Astrocyte (in vitro differentiated cells and primary cell): Measurements from ENCODE around the gene LRRC52. TPM values are rescaled to one million over a fixed set of nuclear protein-coding genes. Genes with fewer than 3 reads are reported as not detected.

Experiments used
- DNase-seq: peaks from one replicate; pipeline ENCODE4 v3.0.0-alpha.2; 2010; ENCODE audit warnings: low read depth
- FAIRE-seq: peaks from 2 replicates; lab custom pipeline; 2011; peaks lifted over from hg19 to GRCh38; lab: Jason Lieb, UNC
- H2AFZ ChIP-seq: 2 replicates; pipeline ENCODE4 v1.6.0; 2012; ENCODE audit warnings: low read depth, low read length, inconsistent platforms
- H3K27ac ChIP-seq: 2 replicates; pipeline ENCODE4 v1.5.1; 2011; ENCODE audit warnings: low read depth, low read length, inconsistent platforms
- H3K27me3 ChIP-seq: 2 replicates; pipeline ENCODE4 v1.6.0; 2011; ENCODE audit warnings: low read length, inconsistent platforms; ENCODE audit not compliant: insufficient read depth
- H3K36me3 ChIP-seq: 2 replicates; pipeline ENCODE4 v1.5.1; 2011; ENCODE audit warnings: low read length, inconsistent platforms; ENCODE audit not compliant: insufficient read depth
- H3K4me1 ChIP-seq: 2 replicates; pipeline ENCODE4 v1.5.1; 2011; ENCODE audit warnings: low read length, inconsistent platforms; ENCODE audit not compliant: insufficient read depth
- H3K4me2 ChIP-seq: 2 replicates; pipeline ENCODE4 v1.6.0; 2012; ENCODE audit warnings: low read length, inconsistent platforms
- H3K4me3 ChIP-seq: 2 replicates; pipeline ENCODE4 v1.5.1; 2011; ENCODE audit warnings: low read depth, mild to moderate bottlenecking, low read length, inconsistent platforms; ENCODE audit not compliant: insufficient read depth
- H3K79me2 ChIP-seq: 2 replicates; pipeline ENCODE4 v1.6.0; 2012; ENCODE audit warnings: mild to moderate bottlenecking, low read length, inconsistent platforms; ENCODE audit not compliant: insufficient read depth
- H3K9ac ChIP-seq: 2 replicates; pipeline ENCODE4 v1.6.0; 2012; ENCODE audit warnings: mild to moderate bottlenecking, low read length, inconsistent platforms
- H3K9me3 ChIP-seq: 2 replicates; pipeline ENCODE4 v1.5.1; 2012; ENCODE audit warnings: low read depth, mild to moderate bottlenecking, low read length, inconsistent platforms; ENCODE audit not compliant: insufficient read depth
- H4K20me1 ChIP-seq: 2 replicates; pipeline ENCODE4 v1.6.0; 2012; ENCODE audit warnings: low read length, inconsistent platforms; ENCODE audit not compliant: insufficient read depth
- H3K27ac Mint-ChIP-seq: one replicate; pipeline ENCODE4 v1.8.0; 2021; ENCODE audit warnings: mild to moderate bottlenecking, mixed read lengths; ENCODE audit not compliant: unreplicated experiment
- H3K27me3 Mint-ChIP-seq: one replicate; pipeline ENCODE4 v1.8.0; 2021; ENCODE audit warnings: low read depth, mixed read lengths; ENCODE audit not compliant: unreplicated experiment
- H3K36me3 Mint-ChIP-seq: one replicate; pipeline ENCODE4 v1.8.0; 2021; ENCODE audit warnings: low read depth, mixed read lengths; ENCODE audit not compliant: unreplicated experiment
- H3K4me1 Mint-ChIP-seq: one replicate; pipeline ENCODE4 v1.8.0; 2021; ENCODE audit warnings: low read depth, mixed read lengths; ENCODE audit not compliant: unreplicated experiment
- H3K4me3 Mint-ChIP-seq: one replicate; pipeline ENCODE4 v1.8.0; 2021; ENCODE audit warnings: mild to moderate bottlenecking, moderate library complexity, mixed read lengths; ENCODE audit not compliant: unreplicated experiment
- H3K9me3 Mint-ChIP-seq: one replicate; pipeline ENCODE4 v1.8.0; 2021; ENCODE audit warnings: mild to moderate bottlenecking, mixed read lengths; ENCODE audit not compliant: unreplicated experiment
- EZH2 ChIP-seq: IDR thresholded peaks from 2 replicates; pipeline ENCODE4 v1.6.1; 2012; ENCODE audit warnings: mild to moderate bottlenecking, low read length, inconsistent platforms; ENCODE audit not compliant: insufficient read depth
- total RNA-seq: library from RNA; stranded (reverse); gene quantifications from 2 replicates; pipeline ENCODE4 v1.2.1, GENCODE V29; 2021
- TF ChIP-seq, protein P1 (sequence below): IDR thresholded peaks from 2 replicates; pipeline ENCODE4 v1.5.1; 2011; ENCODE audit warnings: low read depth, mild to moderate bottlenecking, inconsistent platforms, low read length, moderate library complexity; ENCODE audit not compliant: insufficient read depth

LRRC52 gene
- total RNA-seq, 1 donor from 2014 or later = not detected

DNA sequence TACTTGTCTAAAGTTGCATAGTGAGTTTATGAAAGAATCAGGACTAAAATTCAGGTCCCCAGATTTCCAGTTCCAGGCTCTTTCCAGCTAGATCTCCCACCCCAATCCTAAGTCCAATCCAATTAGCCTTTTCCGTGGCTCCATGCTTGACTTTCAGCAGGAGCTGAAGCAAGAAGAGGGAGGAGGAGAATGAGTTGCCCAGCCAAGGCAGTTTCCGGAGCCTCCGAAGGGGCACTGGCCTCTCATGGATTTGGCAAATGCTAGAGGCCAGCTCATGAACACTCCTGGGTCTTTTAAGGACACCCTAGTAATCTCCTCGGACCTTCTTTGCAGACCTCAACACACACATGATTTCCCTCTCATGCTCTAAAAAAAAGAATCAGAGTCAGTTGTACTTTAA, 10.5 kb upstream of the LRRC52 start:
- no peak for DNase-seq
- Mint-ChIP-seq H3K27ac (no peak overlapping the region), H3K9me3 (peaks cover 1% of the 10 kb centered on the region), H3K27me3 (peaks cover 70% of the 10 kb centered on the region), H3K4me3 (no peak overlapping the region), H3K36me3 (no peaks in the 10 kb centered on the region), H3K4me1 (peaks cover 5% of the 10 kb centered on the region)
- H3K4me2 ChIP-seq = no peak overlapping the region
- H3K27ac ChIP-seq = no peak overlapping the region
- H3K9me3 ChIP-seq = no peaks in the 10 kb centered on the region
- TF ChIP-seq, protein P1, sequence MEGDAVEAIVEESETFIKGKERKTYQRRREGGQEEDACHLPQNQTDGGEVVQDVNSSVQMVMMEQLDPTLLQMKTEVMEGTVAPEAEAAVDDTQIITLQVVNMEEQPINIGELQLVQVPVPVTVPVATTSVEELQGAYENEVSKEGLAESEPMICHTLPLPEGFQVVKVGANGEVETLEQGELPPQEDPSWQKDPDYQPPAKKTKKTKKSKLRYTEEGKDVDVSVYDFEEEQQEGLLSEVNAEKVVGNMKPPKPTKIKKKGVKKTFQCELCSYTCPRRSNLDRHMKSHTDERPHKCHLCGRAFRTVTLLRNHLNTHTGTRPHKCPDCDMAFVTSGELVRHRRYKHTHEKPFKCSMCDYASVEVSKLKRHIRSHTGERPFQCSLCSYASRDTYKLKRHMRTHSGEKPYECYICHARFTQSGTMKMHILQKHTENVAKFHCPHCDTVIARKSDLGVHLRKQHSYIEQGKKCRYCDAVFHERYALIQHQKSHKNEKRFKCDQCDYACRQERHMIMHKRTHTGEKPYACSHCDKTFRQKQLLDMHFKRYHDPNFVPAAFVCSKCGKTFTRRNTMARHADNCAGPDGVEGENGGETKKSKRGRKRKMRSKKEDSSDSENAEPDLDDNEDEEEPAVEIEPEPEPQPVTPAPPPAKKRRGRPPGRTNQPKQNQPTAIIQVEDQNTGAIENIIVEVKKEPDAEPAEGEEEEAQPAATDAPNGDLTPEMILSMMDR = no peak
- no peak for TF ChIP-seq EZH2
- no peak overlapping the region for H3K4me3 ChIP-seq
- H3K79me2 ChIP-seq = no peaks in the 10 kb centered on the region
- no peaks in the 10 kb centered on the region for H3K27me3 ChIP-seq
- no peaks in the 10 kb centered on the region for H4K20me1 ChIP-seq
- no peak overlapping the region for H3K9ac ChIP-seq
- no peak for FAIRE-seq
- no peaks in the 10 kb centered on the region for H3K4me1 ChIP-seq
- H3K36me3 ChIP-seq = no peaks in the 10 kb centered on the region
- H2AFZ ChIP-seq = no peak overlapping the region

DNA sequence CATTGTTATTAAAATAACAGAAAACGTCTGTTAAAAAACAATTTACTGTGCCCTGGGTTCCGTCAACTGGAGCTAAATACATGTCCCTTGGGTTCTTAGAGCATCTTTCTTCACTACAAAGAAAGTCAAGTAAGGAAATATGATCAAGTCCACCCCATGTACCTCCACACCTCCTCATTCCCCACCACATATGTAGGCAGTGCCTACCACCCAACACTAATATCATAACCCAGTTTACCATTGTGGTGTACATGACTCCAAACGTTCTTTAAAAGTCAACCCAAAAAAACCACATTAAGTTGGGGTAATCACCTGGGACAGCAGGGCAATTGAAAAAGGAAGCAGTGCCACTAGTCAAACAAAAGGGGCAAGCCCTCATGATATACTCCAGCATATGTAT, 7.8 kb upstream of the LRRC52 start:
- Mint-ChIP-seq H3K9me3 (peaks cover 1% of the 10 kb centered on the region), H3K27me3 (peaks cover 76% of the 10 kb centered on the region), H3K4me3 (no peak overlapping the region), H3K4me1 (peaks cover 5% of the 10 kb centered on the region), H3K36me3 (no peaks in the 10 kb centered on the region), H3K27ac (no peak overlapping the region)
- Histone ChIP-seq H4K20me1 (no peaks in the 10 kb centered on the region), H3K4me2 (no peak overlapping the region), H3K9me3 (no peaks in the 10 kb centered on the region), H3K27ac (no peak overlapping the region), H3K79me2 (no peaks in the 10 kb centered on the region), H3K36me3 (no peaks in the 10 kb centered on the region), H3K9ac (no peak overlapping the region), H2AFZ (no peak overlapping the region), H3K27me3 (no peaks in the 10 kb centered on the region), H3K4me1 (no peaks in the 10 kb centered on the region), H3K4me3 (no peak overlapping the region)
- no peak for FAIRE-seq
- TF ChIP-seq, protein P1 = no peak
- no peak for TF ChIP-seq EZH2
- no peak for DNase-seq

DNA sequence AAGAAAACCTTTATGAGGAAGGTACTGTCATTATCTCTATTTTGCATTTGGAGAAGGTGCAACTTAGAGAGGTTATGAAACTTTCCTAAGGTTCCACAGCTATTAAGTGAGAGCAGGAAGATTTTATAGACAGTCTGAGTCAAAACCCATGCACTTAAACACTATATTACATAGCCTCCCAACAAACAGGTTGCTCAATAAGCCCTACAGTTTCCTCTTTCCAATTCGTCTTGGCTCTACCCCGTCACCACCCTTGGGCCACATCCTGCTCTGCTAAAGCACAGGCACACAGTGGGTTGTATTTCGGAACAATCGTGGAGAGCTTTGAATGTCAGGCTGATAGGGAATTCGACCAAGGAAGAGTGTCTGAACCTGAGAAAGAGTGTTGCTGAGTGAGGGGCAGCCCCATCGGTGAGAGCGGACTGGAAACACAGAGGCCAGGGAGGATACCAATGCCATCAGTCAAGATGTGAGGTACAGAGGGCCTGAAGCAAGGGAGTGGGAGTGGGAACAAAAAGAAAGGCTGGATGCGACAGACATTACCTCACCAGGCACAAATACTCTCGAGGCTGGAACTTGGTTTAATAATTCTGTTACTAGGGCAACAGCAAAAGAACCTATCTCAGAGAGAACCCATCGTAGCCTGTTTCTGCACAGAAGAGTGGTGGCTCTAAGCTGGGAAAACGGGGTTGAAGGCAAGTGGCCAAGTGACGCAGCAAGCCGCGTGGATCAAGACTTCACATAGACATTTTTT, 6.3 kb upstream of the LRRC52 start:
- Mint-ChIP-seq H3K27me3 (peaks cover 71% of the 10 kb centered on the region), H3K36me3 (no peaks in the 10 kb centered on the region), H3K4me3 (no peak overlapping the region), H3K4me1 (peaks cover 5% of the 10 kb centered on the region), H3K27ac (peak overlapping the region; percentile 93), H3K9me3 (no peaks in the 10 kb centered on the region)
- no peak overlapping the region for H3K27ac ChIP-seq
- FAIRE-seq = no peak
- no peak overlapping the region for H3K4me2 ChIP-seq
- H3K4me1 ChIP-seq = no peaks in the 10 kb centered on the region
- H3K9me3 ChIP-seq = no peaks in the 10 kb centered on the region
- H3K4me3 ChIP-seq = no peak overlapping the region
- H3K79me2 ChIP-seq = no peaks in the 10 kb centered on the region
- H3K36me3 ChIP-seq = no peaks in the 10 kb centered on the region
- no peak overlapping the region for H3K9ac ChIP-seq
- H4K20me1 ChIP-seq = no peaks in the 10 kb centered on the region
- no peaks in the 10 kb centered on the region for H3K27me3 ChIP-seq
- TF ChIP-seq, protein P1 = no peak
- TF ChIP-seq EZH2 = no peak
- DNase-seq = no peak
- H2AFZ ChIP-seq = no peak overlapping the region
